NAMALWA (cell line): ENCODE measurements around the gene CACUL1.
"Not testable (repeated sequence)": the region's sequence is repeated elsewhere in the genome, so short reads cannot be mapped to it uniquely, and the experiment has no call there.

Experiments used
- DNase-seq: peaks from one replicate; pipeline ENCODE4 v3.0.0-alpha.2; 2015; ENCODE audit warnings: low spot score

The CACUL1 gene

GRCh38 chr10:118682533-118682932 lies 72.2 kb downstream of the CACUL1 start:
- DNase-seq, result no peak

GRCh38 chr10:118680197-118680596 lies 74.6 kb downstream of the CACUL1 start:
- DNase-seq, result no peak

GRCh38 chr10:118674226-118674919 lies 80.4 kb downstream of the CACUL1 start:
- no peak for DNase-seq

- no peak for DNase-seq
Measured at GRCh38 chr10:118672766-118673715, 81.7 kb downstream of the CACUL1 start.

GRCh38 chr10:118672153-118672552 lies 82.6 kb downstream of the CACUL1 start:
- DNase-seq, result no peak

- DNase-seq, result not testable (repeated sequence)
Measured at GRCh38 chr10:118671221-118671620, 83.5 kb downstream of the CACUL1 start.

GRCh38 chr10:118670472-118671124 lies 84.2 kb downstream of the CACUL1 start:
- no peak for DNase-seq

GRCh38 chr10:118669835-118670234 lies 84.9 kb downstream of the CACUL1 start:
- DNase-seq, result no peak

- DNase-seq, result no peak
Measured at GRCh38 chr10:118669020-118669791, 85.6 kb downstream of the CACUL1 start.

- no peak for DNase-seq
Measured at GRCh38 chr10:118668228-118668952, 86.4 kb downstream of the CACUL1 start.

GRCh38 chr10:118667732-118668131 lies 87.0 kb downstream of the CACUL1 start:
- no peak for DNase-seq

GRCh38 chr10:118666350-118666749 lies 88.4 kb downstream of the CACUL1 start:
- no peak for DNase-seq

GRCh38 chr10:118664321-118664720 lies 90.4 kb downstream of the CACUL1 start:
- no peak for DNase-seq

- DNase-seq, result no peak
Measured at GRCh38 chr10:118663176-118663575, 91.6 kb downstream of the CACUL1 start.

GRCh38 chr10:118662228-118663035 lies 92.3 kb downstream of the CACUL1 start:
- no peak for DNase-seq

GRCh38 chr10:118658762-118659161 lies 96.0 kb downstream of the CACUL1 start:
- DNase-seq, result no peak

GRCh38 chr10:118658168-118658567 lies 96.6 kb downstream of the CACUL1 start:
- not testable (repeated sequence) for DNase-seq

- DNase-seq, result not testable (repeated sequence)
Measured at GRCh38 chr10:118645294-118645693, 109.5 kb downstream of the CACUL1 start.

- DNase-seq, result no peak
Measured at GRCh38 chr10:118642228-118642627, 112.5 kb downstream of the CACUL1 start.

- no peak for DNase-seq
Measured at GRCh38 chr10:118638680-118639079, 116.1 kb downstream of the CACUL1 start.
